HEK293 (cell line): Measurements from ENCODE around the gene PLAAT5.
A peak's percentile ranks its signal among the peaks of the same experiment; 100 is the strongest.

Experiments
- CTCF ChIA-PET: fragments of 350-600 bp; formaldehyde crosslinking; extraction: SDS; loops from one replicate; lab custom pipeline; 2021; ENCODE audit warnings: antibody characterized with exemption; lab: Yijun Ruan, JAX
- POLR2A ChIA-PET: fragments of 300-600 bp; formaldehyde crosslinking; extraction: SDS; loops from one replicate; lab custom pipeline; 2020; ENCODE audit warnings: antibody characterized with exemption, inconsistent platforms; lab: Yijun Ruan, JAX
- H3K27ac ChIP-seq: fragments of 200-500 bp; sonication (Bioruptor generic); 2 replicates; pipeline ENCODE4 v1.5.1; 2014; ENCODE audit warnings: low read depth, low read length, control low read depth, inconsistent platforms; ENCODE audit errors: extremely low read depth
- H3K36me3 ChIP-seq, 2 experiments: fragments of 200-500 bp in 1 of 2; sonication (Bioruptor generic) in 1 of 2; 1 replicate in 1 of 2; 2 replicates in 1 of 2; pipeline ENCODE4 v1.5.1; 2014 to 2017; ENCODE audit warnings: inconsistent platforms in 2 of 2, low read length in 2 of 2; ENCODE audit not compliant: control insufficient read depth in 2 of 2, insufficient read depth in 1 of 2
- H3K4me1 ChIP-seq: fragments of 200-500 bp; sonication (Bioruptor generic); 2 replicates; pipeline ENCODE4 v1.5.1; 2014; ENCODE audit warnings: mild to moderate bottlenecking, low read length, inconsistent platforms; ENCODE audit not compliant: control insufficient read depth, insufficient read depth
- H3K4me3 ChIP-seq: 2 replicates; pipeline ENCODE4 v1.5.1; 2011; ENCODE audit warnings: low read depth, mild to moderate bottlenecking, control low read depth, low read length, moderate library complexity
- H3K9me3 ChIP-seq: fragments of 200-500 bp; sonication (Bioruptor generic); 2 replicates; pipeline ENCODE4 v1.5.1; 2014; ENCODE audit warnings: low read depth, low read length, inconsistent platforms; ENCODE audit not compliant: control insufficient read depth, insufficient read depth
- ELK4 ChIP-seq: IDR thresholded peaks from 2 replicates; pipeline ENCODE4 v1.6.1; 2011; ENCODE audit warnings: mild to moderate bottlenecking, low read depth, low read length, borderline replicate concordance
- GLIS2 ChIP-seq: fragments of 450-650 bp; formaldehyde crosslinking; IDR thresholded peaks from 2 replicates; pipeline ENCODE4 v1.5.1; 2016; ENCODE audit warnings: missing biosample characterization, missing genetic modification characterization
- INSM2 ChIP-seq: fragments of 450-650 bp; formaldehyde crosslinking; IDR thresholded peaks from 2 replicates; pipeline ENCODE4 v1.5.1; 2016; ENCODE audit warnings: missing biosample characterization, missing genetic modification characterization
- MEIS1 ChIP-seq: sonication (generic); formaldehyde crosslinking; IDR thresholded peaks from 2 replicates; pipeline ENCODE4 v1.8.1; 2022; ENCODE audit warnings: missing genetic modification reagents, mild to moderate bottlenecking, borderline replicate concordance
- PRDM1 ChIP-seq: fragments of 450-650 bp; formaldehyde crosslinking; IDR thresholded peaks from 2 replicates; pipeline ENCODE4; 2016; ENCODE audit warnings: missing biosample characterization, missing genetic modification characterization
- PRDM4 ChIP-seq: fragments of 450-650 bp; formaldehyde crosslinking; IDR thresholded peaks from 2 replicates; pipeline ENCODE4 v1.5.1; 2017; ENCODE audit warnings: missing biosample characterization, missing genetic modification characterization
- ZBTB17 ChIP-seq: fragments of 450-650 bp; formaldehyde crosslinking; IDR thresholded peaks from 2 replicates; pipeline ENCODE4 v1.5.1; 2016; ENCODE audit warnings: missing biosample characterization, missing genetic modification characterization
- ZBTB6 ChIP-seq: fragments of 450-650 bp; formaldehyde crosslinking; IDR thresholded peaks from 2 replicates; pipeline ENCODE4 v1.5.1; 2017; ENCODE audit warnings: missing biosample characterization, missing genetic modification characterization
- ZBTB8A ChIP-seq: fragments of 450-650 bp; formaldehyde crosslinking; IDR thresholded peaks from 2 replicates; pipeline ENCODE4 v1.5.1; 2016; ENCODE audit warnings: missing biosample characterization, missing genetic modification characterization
- ZIC2 ChIP-seq: fragments of 450-650 bp; formaldehyde crosslinking; IDR thresholded peaks from 2 replicates; pipeline ENCODE4 v1.5.1; 2016; ENCODE audit warnings: missing biosample characterization, missing genetic modification characterization
- ZNF121 ChIP-seq: fragments of 450-650 bp; formaldehyde crosslinking; IDR thresholded peaks from 2 replicates; pipeline ENCODE4 v1.5.1; 2016; ENCODE audit warnings: missing biosample characterization, missing genetic modification characterization
- ZNF16 ChIP-seq: fragments of 450-650 bp; formaldehyde crosslinking; IDR thresholded peaks from 2 replicates; pipeline ENCODE4 v1.5.1; 2016; ENCODE audit warnings: low read depth, missing biosample characterization, missing genetic modification characterization
- ZNF211 ChIP-seq: fragments of 450-650 bp; formaldehyde crosslinking; IDR thresholded peaks from 2 replicates; pipeline ENCODE4 v1.5.1; 2016; ENCODE audit warnings: low read depth, missing biosample characterization, missing genetic modification characterization
- ZNF280C ChIP-seq: fragments of 450-650 bp; formaldehyde crosslinking; IDR thresholded peaks from 2 replicates; pipeline ENCODE4 v1.5.1; 2016; ENCODE audit warnings: missing biosample characterization, missing genetic modification characterization
- ZNF362 ChIP-seq: fragments of 450-650 bp; formaldehyde crosslinking; IDR thresholded peaks from 2 replicates; pipeline ENCODE4 v1.5.1; 2016; ENCODE audit warnings: missing biosample characterization, missing genetic modification characterization
- ZNF366 ChIP-seq: fragments of 450-650 bp; formaldehyde crosslinking; conservative IDR thresholded peaks from 2 replicates; pipeline ENCODE4 v1.5.1; 2016; ENCODE audit warnings: missing biosample characterization, missing genetic modification characterization
- ZNF394 ChIP-seq: fragments of 450-650 bp; formaldehyde crosslinking; IDR thresholded peaks from 2 replicates; pipeline ENCODE4 v1.5.1; 2016; ENCODE audit warnings: missing biosample characterization, missing genetic modification characterization, mild to moderate bottlenecking, moderate library complexity, borderline replicate concordance
- ZNF449 ChIP-seq: fragments of 450-650 bp; formaldehyde crosslinking; IDR thresholded peaks from 2 replicates; pipeline ENCODE4 v1.5.1; 2017; ENCODE audit warnings: missing biosample characterization, mild to moderate bottlenecking, missing genetic modification characterization, moderate library complexity
- ZNF473 ChIP-seq: fragments of 450-650 bp; formaldehyde crosslinking; IDR thresholded peaks from 2 replicates; pipeline ENCODE4 v1.5.1; 2017; ENCODE audit warnings: missing biosample characterization, missing genetic modification characterization
- ZNF544 ChIP-seq: fragments of 450-650 bp; formaldehyde crosslinking; IDR thresholded peaks from 2 replicates; pipeline ENCODE4 v1.5.0; 2017; ENCODE audit warnings: missing biosample characterization, missing genetic modification characterization
- ZNF560 ChIP-seq: fragments of 450-650 bp; formaldehyde crosslinking; IDR thresholded peaks from 2 replicates; pipeline ENCODE4 v1.5.1; 2017; ENCODE audit warnings: missing biosample characterization, missing genetic modification characterization, borderline replicate concordance
- ZNF626 ChIP-seq: fragments of 450-650 bp; sonication (Bioruptor Pico); formaldehyde crosslinking; IDR thresholded peaks from 2 replicates; pipeline ENCODE4 v1.5.1; 2018; ENCODE audit warnings: missing biosample characterization, missing genetic modification characterization, inconsistent platforms
- ZNF777 ChIP-seq: fragments of 450-650 bp; formaldehyde crosslinking; IDR thresholded peaks from 2 replicates; pipeline ENCODE4 v1.5.1; 2017; ENCODE audit warnings: missing biosample characterization, missing genetic modification characterization, borderline replicate concordance

Gene PLAAT5

GRCh38 chr11:63485777-63486176 lies 5.2 kb downstream of the PLAAT5 start (continued):
- TF ChIP-seq ZNF211 (tag by site-specific recombination): no peak
- TF ChIP-seq ZNF394: no peak
- TF ChIP-seq ZBTB17 (tag by site-specific recombination): no peak
- TF ChIP-seq ZIC2 (tag by site-specific recombination): no peak

GRCh38 chr11:63480039-63480438 lies 10.9 kb downstream of the PLAAT5 start:
- ChIA-PET POLR2A (no interaction called here), CTCF (interaction anchor here (0.8 to 5.9 kb wide), 14 partner anchors 9 to 259 kb away, joined by 3 to 64 read pairs (median 6); partner anchors contain the start of gene LGALS12)
- TF ChIP-seq ZNF544 (tag by site-specific recombination) (no peak), MEIS1 (no peak), ZNF121 (tag by site-specific recombination) (no peak), ZNF560 (tag by site-specific recombination) (no peak), ZNF473 (tag by site-specific recombination) (no peak), ELK4 (no peak), GLIS2 (tag by site-specific recombination) (no peak), ZNF362 (tag by site-specific recombination) (no peak)

GRCh38 chr11:63478896-63479295 lies 12.1 kb downstream of the PLAAT5 start:
- no peaks in the 10 kb centered on the region for H3K36me3 ChIP-seq
- ChIA-PET POLR2A (no interaction called here), CTCF (interaction anchor here (0.6 to 5.9 kb wide), 43 partner anchors 8 to 776 kb away, joined by 3 to 64 read pairs (median 4); partner anchors contain the start of genes LGALS12 and PLAAT5)
- no peaks in the 10 kb centered on the region for H3K4me1 ChIP-seq
- no peaks in the 10 kb centered on the region for H3K9me3 ChIP-seq
- H3K4me3 ChIP-seq: no peak overlapping the region
- H3K27ac ChIP-seq: no peak overlapping the region
- TF ChIP-seq ZNF626 (tag by site-specific recombination): no peak
- TF ChIP-seq ZBTB8A: no peak
- no peak for TF ChIP-seq ZNF366 (tag by site-specific recombination)
- no peak for TF ChIP-seq ZBTB6
- TF ChIP-seq ZNF777 (tag by site-specific recombination): no peak
- TF ChIP-seq ZNF280C (tag by site-specific recombination): no peak
- TF ChIP-seq PRDM4 (tag by site-specific recombination): no peak
- TF ChIP-seq ZNF16 (tag by site-specific recombination): no peak
- TF ChIP-seq INSM2: no peak
- TF ChIP-seq ZNF449 (tag by site-specific recombination): no peak
- TF ChIP-seq PRDM1 (tag by site-specific recombination): 0 out of 2 replicates have a peak, but pooled peaks have one; percentile 33

More at GRCh38 chr11:63480039-63480438, 10.9 kb downstream of the PLAAT5 start:
- Histone ChIP-seq H3K36me3 (no peaks in the 10 kb centered on the region), H3K4me3 (no peak overlapping the region), H3K4me1 (no peaks in the 10 kb centered on the region), H3K9me3 (no peaks in the 10 kb centered on the region), H3K27ac (no peak overlapping the region)
